Right ventricle myocardium inferior (tissue), 1 donor: Measurements from ENCODE around the gene GK. TPM values are rescaled to one million over a fixed set of nuclear protein-coding genes. Genes with fewer than 3 reads are reported as not detected.
"Not testable (repeated sequence)": the region's sequence is repeated elsewhere in the genome, so short reads cannot be mapped to it uniquely, and the experiment has no call there.

Source experiments
- ATAC-seq: fragments of 200-7000 bp; cut with Tn5 transposase; one replicate; pipeline ENCODE4 v1.9.1; 2020; ENCODE audit warnings: mild to moderate bottlenecking, moderate library complexity
- DNase-seq: peaks from one replicate; pipeline ENCODE4 v3.0.0; 2021; ENCODE audit errors: missing footprints
- intact Hi-C: fragments of 100-400 bp; cut with DNase I; formaldehyde crosslinking; loops from one replicate; pipeline ENCODE4 v1.11.0; 2022
- total RNA-seq: library from RNA; stranded (reverse); fragmentation: NEBNext Ultra II Directional; extraction: Animal tissue kit (Norgen Biotek cat#: 25700); gene quantifications from one replicate; pipeline ENCODE4 v1.2.1, GENCODE V29; 2021
- donor health status: DM: no; HTN: yes; CAD: no; lungs with severe emphysema.

The GK gene
- total RNA-seq, 1 donor from 2014 or later: 10.2 TPM

- intact Hi-C loops: no loop called here
- ATAC-seq (no peak), DNase-seq (no peak)
Observed at GRCh38 chrX:30688641-30689040, 35.4 kb downstream of the GK start.

DNA sequence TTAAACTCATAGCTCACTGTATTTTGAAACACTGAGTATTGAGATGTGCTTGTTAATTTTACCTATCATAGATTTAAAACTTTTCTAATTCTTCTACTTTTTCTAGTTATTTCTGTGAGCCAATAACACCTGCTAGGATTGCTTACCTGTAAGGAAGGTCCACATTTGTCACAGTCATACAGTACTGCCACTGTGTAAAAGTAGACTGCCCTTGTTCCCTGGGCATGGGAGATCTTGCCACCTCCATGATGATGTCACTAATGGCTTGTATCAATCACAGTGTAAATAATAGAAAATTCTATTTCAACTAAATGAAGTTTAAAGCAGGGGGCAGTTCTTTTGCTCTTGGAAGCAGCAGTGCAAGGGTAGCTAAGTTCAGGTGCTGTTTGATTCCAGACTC, 35.9 kb downstream of the GK start:
- DNase-seq (no peak), ATAC-seq (no peak)
- intact Hi-C loops: no loop called here

GRCh38 chrX:30690330-30690729, 37.1 kb downstream of the GK start:
- DNase-seq: no peak
- no peak for ATAC-seq
- intact Hi-C loops: no loop called here

- DNase-seq: no peak
- intact Hi-C loops: no loop called here
Observed at GRCh38 chrX:30693999-30694650, 40.9 kb downstream of the GK start.

DNA sequence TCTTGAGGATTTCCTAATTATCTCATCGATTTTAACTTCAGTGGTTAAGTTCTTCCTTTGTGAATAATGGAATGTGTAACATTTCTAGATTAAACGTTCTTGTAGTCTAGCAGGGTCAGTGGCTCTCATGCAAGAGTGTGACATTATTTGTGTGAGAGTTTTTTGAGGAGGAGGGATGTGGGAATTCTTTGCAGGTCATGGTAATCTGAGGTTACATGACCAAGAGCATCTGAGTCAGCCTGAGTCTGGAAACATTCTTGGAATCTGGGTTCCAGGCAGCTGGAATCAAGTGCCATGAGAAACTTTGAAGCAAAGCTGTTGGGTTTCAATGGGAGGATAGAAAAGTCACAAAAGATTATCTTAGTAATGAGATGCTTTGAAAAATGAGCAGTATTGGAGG, 49.5 kb downstream of the GK start:
- intact Hi-C loops: no loop called here
- DNase-seq (no peak), ATAC-seq (no peak)

More at GRCh38 chrX:30693999-30694650, 40.9 kb downstream of the GK start:
- no peak for ATAC-seq

- no peak for DNase-seq
- intact Hi-C loops: loop anchor here (5.0 kb wide), 1 partner anchor 134 kb away; no protein-coding TSS in a partner anchor
- ATAC-seq: no peak
Observed at GRCh38 chrX:30706216-30706775, 53.1 kb downstream of the GK start.

GRCh38 chrX:30712214-30712613, 59.0 kb downstream of the GK start:
- DNase-seq (no peak), ATAC-seq (no peak)
- intact Hi-C loops: loop anchor here (5.0 kb wide), 1 partner anchor 75 kb away; no protein-coding TSS in a partner anchor

GRCh38 chrX:30713061-30713525, 59.9 kb downstream of the GK start:
- intact Hi-C loops: loop anchor here (5.0 kb wide), 1 partner anchor 76 kb away; no protein-coding TSS in a partner anchor
- ATAC-seq: no peak

GRCh38 chrX:30714138-30714537, 60.9 kb downstream of the GK start:
- intact Hi-C loops: loop anchor here (5.0 kb wide), 1 partner anchor 77 kb away; no protein-coding TSS in a partner anchor
- no peak for DNase-seq
- no peak for ATAC-seq

More at GRCh38 chrX:30713061-30713525, 59.9 kb downstream of the GK start:
- DNase-seq: peak; percentile 65

GRCh38 chrX:30715976-30716375, 62.8 kb downstream of the GK start:
- intact Hi-C loops: no loop called here
- DNase-seq (no peak), ATAC-seq (no peak)

DNA sequence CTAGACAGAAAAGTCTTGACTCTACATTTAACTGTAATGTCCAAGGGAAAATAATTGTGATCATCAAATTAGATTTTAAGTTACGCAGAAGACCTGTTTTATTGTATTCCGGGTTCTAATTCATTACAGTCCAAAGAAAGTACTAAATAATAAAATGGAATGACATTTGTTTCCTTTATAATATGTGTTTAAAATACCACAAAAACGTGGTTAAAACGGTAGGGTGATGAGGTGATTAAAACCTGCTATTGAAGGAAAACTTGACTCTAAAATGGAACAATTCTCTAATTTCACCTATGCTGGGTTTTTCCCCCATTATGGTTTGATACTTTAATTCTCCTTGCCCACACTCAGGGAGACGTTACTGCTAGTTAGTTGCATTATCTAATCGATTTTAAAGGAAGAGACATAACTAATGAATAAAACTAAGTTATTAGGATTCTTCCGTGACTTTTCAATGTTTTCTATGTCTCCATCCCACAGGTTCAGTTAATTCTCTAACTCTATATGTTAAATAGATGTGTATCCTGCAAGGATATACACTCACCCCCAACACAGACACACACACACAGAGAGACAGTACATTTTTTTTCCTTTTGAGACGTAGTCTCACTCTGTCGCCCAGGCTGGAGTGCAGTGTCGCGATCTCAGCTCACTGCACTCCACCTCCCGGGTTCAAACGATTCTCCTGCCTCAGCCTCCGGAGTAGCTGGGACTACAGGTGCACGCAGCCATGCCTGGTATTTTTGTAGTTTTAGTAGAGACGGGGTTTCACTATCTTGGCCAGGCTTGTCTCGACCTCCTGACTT, 80.8 kb downstream of the GK start:
- DNase-seq (no peak), ATAC-seq (no peak)
- intact Hi-C loops: no loop called here

- intact Hi-C loops: no loop called here
- DNase-seq (no peak), ATAC-seq (no peak)
Observed at GRCh38 chrX:30734782-30735181, 81.6 kb downstream of the GK start.

DNA sequence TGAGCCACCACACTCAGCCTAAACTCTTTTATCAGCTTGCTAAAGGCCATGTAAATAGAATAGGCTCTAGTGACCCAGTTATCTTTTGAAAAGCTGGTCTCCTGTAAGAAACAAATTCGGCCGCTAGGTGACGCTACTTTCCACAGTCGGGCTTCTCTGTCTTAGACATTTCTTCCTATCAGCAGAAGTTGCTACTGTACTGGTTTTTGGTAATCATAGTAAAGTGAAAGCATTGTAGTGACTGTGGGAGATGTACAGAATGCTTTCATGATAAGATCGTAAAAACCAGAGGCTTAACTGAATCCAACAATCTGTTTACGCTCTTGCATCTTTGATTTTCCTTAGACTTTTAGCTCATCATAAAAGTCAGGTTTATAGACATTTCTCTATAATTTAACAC, 82.6 kb downstream of the GK start:
- intact Hi-C loops: no loop called here
- ATAC-seq: no peak
- DNase-seq: no peak

DNA sequence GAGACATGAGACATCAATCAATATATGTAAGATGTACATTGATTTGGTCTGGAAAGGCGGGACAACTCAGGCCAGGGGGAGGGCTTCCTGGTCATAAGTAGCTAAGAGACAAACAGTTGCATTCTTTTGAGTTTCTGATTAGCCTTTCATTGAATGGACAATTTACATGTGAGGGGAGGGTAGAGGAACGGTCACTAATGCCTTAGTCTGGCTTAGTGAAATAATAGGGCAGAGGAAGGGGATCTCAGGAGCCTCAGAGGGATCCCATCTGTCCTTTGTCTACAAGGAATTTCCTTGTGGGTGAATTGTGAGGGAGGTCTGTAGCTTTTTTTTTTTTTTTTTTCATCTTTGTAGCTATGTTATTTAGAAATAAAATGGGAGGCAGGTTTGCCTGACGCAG, 88.3 kb downstream of the GK start:
- no peak for DNase-seq
- intact Hi-C loops: no loop called here
- ATAC-seq: no peak

DNA sequence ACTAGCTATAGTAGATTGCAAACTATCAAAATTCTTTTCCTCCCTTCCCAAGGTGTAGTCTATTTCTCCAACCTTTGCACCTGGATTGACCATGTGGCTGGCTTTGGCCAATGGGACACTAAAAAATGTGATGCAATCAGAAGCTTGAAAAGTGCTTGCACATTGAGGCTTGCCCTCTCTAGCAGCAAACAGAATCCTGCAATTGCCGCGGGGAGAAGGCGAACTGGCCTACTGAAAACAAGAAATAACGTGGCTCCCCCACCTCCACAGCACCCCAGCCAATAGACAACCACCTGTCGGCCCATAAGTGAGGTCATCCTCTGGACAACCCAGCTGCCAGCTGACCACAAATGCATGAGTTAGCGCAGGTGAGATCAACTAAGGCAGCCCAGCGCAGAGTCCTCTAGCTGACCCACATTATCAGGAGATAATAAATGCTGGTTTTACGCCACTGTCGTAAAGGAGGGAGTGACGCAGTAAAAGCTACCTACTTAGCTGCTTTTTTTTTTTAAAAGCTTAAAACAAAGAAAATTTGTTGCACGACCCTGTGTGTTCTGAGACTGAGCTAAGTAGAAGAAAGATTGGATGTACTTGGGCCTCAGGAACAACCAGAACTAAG, 95.2 kb downstream of the GK start:
- DNase-seq: no peak
- intact Hi-C loops: no loop called here
- ATAC-seq: no peak

DNA sequence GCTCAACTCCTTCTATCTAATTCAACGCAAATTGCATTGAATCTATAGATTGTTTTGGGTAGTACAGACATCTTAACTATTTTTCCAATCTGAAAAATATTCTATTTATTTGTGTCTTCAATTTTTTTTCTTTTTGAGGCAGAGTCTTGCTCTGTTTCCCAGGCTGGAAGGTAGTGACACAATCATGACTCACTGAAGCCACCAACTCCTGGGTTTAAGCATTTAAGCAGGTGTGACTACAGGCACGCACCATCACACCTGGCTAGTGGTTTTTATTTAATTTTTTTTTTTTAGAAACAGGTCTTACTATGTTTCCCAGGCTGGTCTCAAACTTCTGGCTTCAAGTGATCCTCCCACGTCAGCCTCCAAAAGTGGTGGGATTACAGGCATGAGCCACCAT, 98.3 kb downstream of the GK start:
- ATAC-seq (no peak), DNase-seq (no peak)
- intact Hi-C loops: no loop called here

DNA sequence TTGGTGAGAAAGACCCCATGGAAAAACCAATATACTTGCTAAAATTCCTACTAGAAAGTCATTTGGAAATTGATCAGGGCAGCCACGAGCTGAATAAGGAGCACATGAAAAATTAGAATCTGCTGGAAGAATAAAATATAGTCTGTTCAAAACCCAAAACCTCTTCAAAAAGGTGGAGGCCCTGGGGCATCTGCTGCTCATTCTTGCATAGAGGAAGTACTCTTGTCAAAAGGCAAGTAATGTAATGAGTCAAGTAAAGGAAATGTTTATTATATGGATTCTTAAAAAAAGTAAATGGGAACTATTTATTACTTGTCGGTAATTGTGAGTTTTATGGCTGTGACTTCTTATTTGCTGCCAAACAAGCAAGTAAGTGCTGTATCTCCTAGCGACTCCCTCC, 109.5 kb downstream of the GK start:
- ATAC-seq: no peak
- intact Hi-C loops: no loop called here
- no peak for DNase-seq

DNA sequence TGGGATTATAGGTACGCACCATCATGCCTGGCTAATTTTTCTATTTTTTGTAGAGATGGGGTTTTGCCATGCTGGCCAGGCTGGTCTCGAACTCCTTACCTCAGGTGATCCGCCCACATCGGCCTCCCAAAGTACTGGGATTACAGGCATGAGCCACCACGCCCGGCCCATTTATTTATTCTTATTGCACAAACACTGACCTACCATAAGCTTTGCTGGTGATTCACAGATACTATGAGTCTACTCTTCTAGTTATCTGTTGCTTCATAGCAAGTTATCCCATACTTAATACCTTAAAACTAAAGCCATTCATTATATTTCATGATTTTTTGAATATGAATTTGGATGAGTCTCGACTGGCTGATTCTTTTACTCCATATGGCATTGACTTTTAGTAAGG, 120.5 kb downstream of the GK start:
- intact Hi-C loops: not testable (repeated sequence)

DNA sequence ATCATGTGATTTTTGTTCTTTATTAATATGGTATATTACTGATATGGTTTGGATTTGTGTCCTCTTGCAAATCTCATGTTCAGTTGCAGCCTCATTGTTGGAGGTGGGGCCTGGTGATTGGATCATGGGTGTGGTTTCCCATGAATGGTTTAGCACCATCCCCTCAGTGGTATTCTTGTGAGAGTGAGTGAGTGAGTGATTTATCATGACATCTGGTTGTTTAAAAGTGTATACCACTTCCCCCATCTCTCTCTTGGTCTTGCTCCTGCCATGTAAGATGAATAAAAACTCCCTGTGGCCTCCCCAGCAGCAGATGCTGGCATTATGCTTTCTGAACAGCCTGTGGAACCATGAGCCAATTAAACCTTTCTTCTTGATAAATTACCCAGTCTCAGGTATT, 124.4 kb downstream of the GK start:
- ATAC-seq (no peak), DNase-seq (no peak)
- intact Hi-C loops: no loop called here

More for the DNA sequence above, 120.5 kb downstream of the GK start:
- not testable (repeated sequence) for DNase-seq, ATAC-seq
